ES-I3 (cell line): Measurements from ENCODE around the gene OR1Q1.
"Not testable (repeated sequence)": the region's sequence is repeated elsewhere in the genome, so short reads cannot be mapped to it uniquely, and the experiment has no call there.

ENCODE experiments used
- H3K36me3 ChIP-seq: 2 replicates; pipeline ENCODE4 v1.6.1; 2013; ENCODE audit warnings: mild to moderate bottlenecking, low read length, control low read depth, moderate library complexity; ENCODE audit not compliant: insufficient read depth
- H3K4me1 ChIP-seq: 2 replicates; pipeline ENCODE4 v1.6.1; 2013; ENCODE audit warnings: mild to moderate bottlenecking, control low read depth, low read length; ENCODE audit not compliant: insufficient read depth
- H3K9ac ChIP-seq: 2 replicates; pipeline ENCODE4 v1.6.1; 2013; ENCODE audit warnings: low read depth, mild to moderate bottlenecking, low read length, moderate library complexity
- H3K9me3 ChIP-seq: 2 replicates; pipeline ENCODE4 v1.6.1; 2013; ENCODE audit warnings: mild to moderate bottlenecking, low read length, moderate library complexity; ENCODE audit not compliant: control insufficient read depth, insufficient read depth

Gene OR1Q1

GRCh38 chr9:122614362-122614761 lies at the start of gene OR1Q1:
TSS of gene OR1Q1 (plus strand) at chr9:122614738. CDS start at chr9:122614738, 0 bp downstream.
- Histone ChIP-seq H3K9ac (no peak within 1 kb of the TSS), H3K9me3 (no peaks in the 10 kb centered on the region), H3K4me1 (no peaks in the 10 kb centered on the region), H3K36me3 (no peaks in the 10 kb centered on the region)

GRCh38 chr9:122567901-122568300 lies 46.6 kb upstream of the OR1Q1 start:
- Histone ChIP-seq H3K4me1 (no peaks in the 10 kb centered on the region), H3K9ac (no peak overlapping the region), H3K9me3 (no peaks in the 10 kb centered on the region; the same call in 1 of the 2 replicates), H3K36me3 (no peaks in the 10 kb centered on the region)

DNA sequence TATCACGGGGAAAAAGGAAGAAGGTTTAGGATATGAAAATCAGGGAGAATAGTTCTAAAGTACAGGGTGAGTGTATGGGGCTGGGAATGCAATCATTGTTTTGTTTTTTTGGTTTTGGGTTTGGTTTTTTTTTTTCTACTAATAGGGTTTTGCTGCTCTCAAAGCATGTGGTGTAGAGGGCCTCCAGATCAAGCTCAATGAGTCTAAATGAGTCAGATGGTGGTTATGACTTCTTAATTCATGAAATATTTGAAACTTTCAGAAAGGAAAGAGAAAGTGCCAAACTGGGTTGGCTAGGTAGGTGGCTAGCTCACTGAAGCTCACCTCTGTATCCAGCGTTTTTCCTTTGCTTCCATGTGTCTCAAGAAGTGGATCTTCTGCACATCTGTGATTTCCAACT lies 42.1 kb upstream of the OR1Q1 start:
- H3K36me3 ChIP-seq, result no peaks in the 10 kb centered on the region
- no peaks in the 10 kb centered on the region for H3K4me1 ChIP-seq
- H3K9me3 ChIP-seq, result no peaks in the 10 kb centered on the region
- H3K9ac ChIP-seq, result no peak overlapping the region

DNA sequence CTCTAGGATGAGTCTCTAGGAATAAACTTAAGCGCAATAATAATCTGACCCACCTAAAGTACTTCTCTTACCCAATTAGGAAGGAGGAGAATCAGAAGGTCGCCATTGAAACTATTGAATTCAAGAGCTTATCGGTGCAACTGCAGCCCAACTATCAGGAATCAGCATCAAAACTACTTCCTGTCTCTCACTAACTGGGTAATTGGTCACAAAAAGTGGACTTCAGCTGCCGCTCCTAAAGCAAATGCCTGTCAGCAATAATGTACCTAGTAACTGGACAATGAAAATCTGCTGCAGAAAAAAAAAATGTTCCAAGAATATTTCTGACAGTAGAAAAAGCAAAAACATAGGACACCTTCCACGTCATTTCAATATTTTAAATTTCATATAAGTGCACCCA lies 34.7 kb upstream of the OR1Q1 start:
- H3K36me3 ChIP-seq, result no peaks in the 10 kb centered on the region
- H3K9me3 ChIP-seq, result no peaks in the 10 kb centered on the region
- H3K4me1 ChIP-seq, result no peaks in the 10 kb centered on the region
- no peak overlapping the region for H3K9ac ChIP-seq

DNA sequence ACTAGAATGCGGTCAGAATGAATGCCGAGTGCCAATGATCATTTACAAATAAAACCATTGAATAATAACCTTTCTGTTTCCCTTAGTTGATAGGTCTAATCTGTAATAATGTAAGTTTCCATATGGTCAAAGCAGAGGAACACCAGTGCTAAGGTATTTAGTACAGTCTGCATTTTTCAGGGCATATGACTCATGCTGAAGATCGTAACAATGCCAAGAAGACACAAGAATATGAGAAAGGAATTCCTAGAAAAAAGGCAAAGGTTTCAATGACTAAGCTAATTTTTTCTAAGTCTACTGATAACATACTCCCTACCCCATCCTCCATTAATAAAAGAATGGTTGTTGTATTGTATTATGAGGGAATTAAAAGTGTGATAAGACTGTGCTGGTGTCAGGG lies 34.2 kb upstream of the OR1Q1 start:
- Histone ChIP-seq H3K4me1 (no peaks in the 10 kb centered on the region), H3K9ac (no peak overlapping the region), H3K36me3 (no peaks in the 10 kb centered on the region), H3K9me3 (no peaks in the 10 kb centered on the region)

- not testable (repeated sequence) for H3K4me1 ChIP-seq, H3K9me3 ChIP-seq, H3K36me3 ChIP-seq, H3K9ac ChIP-seq
Measured at GRCh38 chr9:122583284-122583683, 31.3 kb upstream of the OR1Q1 start, which contains the start of gene OR1L8. TSS of gene OR1L8 (minus strand) at chr9:122583384. CDS start at chr9:122568477, 14,907 bp downstream.

- Histone ChIP-seq H3K9ac (no peak overlapping the region), H3K36me3 (no peaks in the 10 kb centered on the region), H3K4me1 (no peaks in the 10 kb centered on the region), H3K9me3 (no peaks in the 10 kb centered on the region)
Measured at GRCh38 chr9:122605691-122606090, 8.8 kb upstream of the OR1Q1 start.

GRCh38 chr9:122606587-122606986 lies 8.0 kb upstream of the OR1Q1 start:
- Histone ChIP-seq H3K4me1 (no peaks in the 10 kb centered on the region), H3K36me3 (no peaks in the 10 kb centered on the region), H3K9ac (no peak overlapping the region), H3K9me3 (no peaks in the 10 kb centered on the region)

DNA sequence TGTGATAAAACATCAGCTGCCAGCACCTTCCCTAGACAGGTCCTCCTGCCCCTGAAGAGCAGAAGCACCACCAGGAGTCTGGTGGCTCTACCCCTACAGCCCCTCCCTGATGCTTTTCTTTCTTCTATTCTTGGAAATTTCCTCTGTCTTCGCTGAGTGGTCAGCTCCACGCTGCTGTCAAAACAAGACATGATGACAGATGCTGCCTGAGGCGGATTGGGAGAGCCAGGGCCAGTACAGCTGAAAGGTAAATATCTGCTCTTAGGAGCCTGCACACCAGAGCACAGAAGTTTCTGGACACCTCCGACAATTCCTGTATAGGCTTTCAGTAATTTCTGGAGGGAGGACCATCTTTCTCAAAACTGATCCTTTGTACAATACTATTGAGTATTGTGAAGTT lies 4.7 kb upstream of the OR1Q1 start:
- Histone ChIP-seq H3K9ac (no peak overlapping the region), H3K36me3 (no peaks in the 10 kb centered on the region), H3K9me3 (no peaks in the 10 kb centered on the region), H3K4me1 (no peaks in the 10 kb centered on the region)

DNA sequence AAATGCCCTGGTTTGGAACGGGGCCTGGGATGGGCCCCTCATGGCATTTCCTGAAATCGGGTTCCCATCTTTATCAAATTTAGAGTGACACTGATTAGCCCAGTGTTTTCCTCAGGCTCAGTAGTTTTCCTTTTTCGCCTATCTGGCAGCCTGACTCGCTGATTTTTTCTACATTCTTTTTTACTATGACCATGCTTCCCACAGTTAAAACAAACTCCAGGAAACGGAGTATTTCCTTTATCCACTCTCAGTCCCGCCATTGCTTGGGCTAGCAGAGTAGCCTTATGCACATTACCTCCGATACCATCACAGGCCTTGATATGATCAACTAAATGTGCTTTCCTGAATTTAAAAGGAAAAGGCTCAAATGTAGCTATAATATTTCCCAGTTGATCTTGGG lies 5.5 kb downstream of the OR1Q1 start:
- Histone ChIP-seq H3K4me1 (no peaks in the 10 kb centered on the region), H3K9me3 (no peaks in the 10 kb centered on the region), H3K36me3 (no peaks in the 10 kb centered on the region), H3K9ac (no peak overlapping the region)

GRCh38 chr9:122642226-122642625 lies 27.7 kb downstream of the OR1Q1 start:
- Histone ChIP-seq H3K4me1 (no peaks in the 10 kb centered on the region), H3K9ac (no peak overlapping the region), H3K9me3 (no peaks in the 10 kb centered on the region), H3K36me3 (no peaks in the 10 kb centered on the region)

DNA sequence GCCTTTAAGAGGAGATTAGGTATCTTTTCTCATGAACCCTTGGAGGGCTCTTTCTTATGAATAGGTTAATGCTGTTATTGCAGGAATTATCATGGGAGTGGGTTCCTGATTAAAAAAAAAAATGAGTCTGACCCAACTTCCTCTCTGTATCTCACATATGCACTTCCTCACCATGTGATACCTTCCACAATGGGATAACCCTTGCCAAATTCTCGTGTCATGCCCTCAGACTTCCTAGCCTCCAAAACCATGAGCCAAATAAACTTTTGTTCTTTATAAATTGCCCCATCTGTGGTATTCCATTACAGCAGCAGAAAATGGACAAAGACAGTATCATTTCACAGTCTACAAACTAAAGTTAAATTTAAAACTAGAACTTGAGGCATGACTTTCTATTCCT lies 41.8 kb downstream of the OR1Q1 start:
- Histone ChIP-seq H3K4me1 (no peaks in the 10 kb centered on the region), H3K9me3 (no peaks in the 10 kb centered on the region), H3K9ac (no peak overlapping the region), H3K36me3 (no peaks in the 10 kb centered on the region)

- no peaks in the 10 kb centered on the region for H3K9me3 ChIP-seq
- no peaks in the 10 kb centered on the region for H3K36me3 ChIP-seq
- no peaks in the 10 kb centered on the region for H3K4me1 ChIP-seq
- no peak within 1 kb of the TSS for H3K9ac ChIP-seq
Measured at GRCh38 chr9:122657527-122657926, 43.0 kb downstream of the OR1Q1 start, which contains the start of gene OR1B1. TSS of gene OR1B1 (minus strand) at chr9:122657627.

DNA sequence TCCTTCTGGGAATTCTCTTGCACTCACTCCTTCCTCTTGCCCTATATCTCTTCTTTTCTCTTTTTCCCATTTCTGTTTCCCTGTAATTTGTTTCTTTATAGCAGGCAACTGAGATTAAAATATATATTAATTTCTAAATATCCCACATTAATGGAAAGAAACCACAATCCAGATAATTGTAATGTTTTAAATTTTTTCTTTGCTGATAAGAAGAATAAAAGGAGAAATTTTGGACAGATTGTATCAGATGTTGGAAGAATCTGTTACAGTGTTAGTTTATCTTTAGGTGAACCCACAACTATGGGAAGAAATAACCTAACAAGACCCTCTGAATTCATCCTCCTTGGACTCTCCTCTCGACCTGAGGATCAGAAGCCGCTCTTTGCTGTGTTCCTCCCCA lies 46.9 kb downstream of the OR1Q1 start, which contains the start of gene OR1L1:
TSS of gene OR1L1 (plus strand) at position 301 of the 400 bp plus-strand sequence. CDS start at position 301, 0 bp downstream.
- Histone ChIP-seq H3K9me3 (no peaks in the 10 kb centered on the region), H3K4me1 (no peaks in the 10 kb centered on the region), H3K9ac (no peak within 1 kb of the TSS), H3K36me3 (no peaks in the 10 kb centered on the region)
